HL-60 (cell line): ENCODE measurements around the gene WDR5B.

ENCODE experiments used
- DNase-seq, 2 experiments: peaks; one replicate each; pipeline ENCODE4 v3.0.0-alpha.2; 2010 to 2020; ENCODE audit warnings: low read depth in 1 of 2, low spot score in 1 of 2
- H3K27ac ChIP-seq: fragments of 250-450 bp; sonication (Bioruptor Pico); replicated peaks from 2 replicates; pipeline ENCODE4 v1.5.1; 2020; ENCODE audit warnings: mild to moderate bottlenecking, moderate library complexity
- H3K27me3 ChIP-seq: fragments of 250-450 bp; sonication (Bioruptor Pico); 2 replicates; pipeline ENCODE4 v1.5.1; 2021; ENCODE audit warnings: mild to moderate bottlenecking, moderate library complexity; ENCODE audit not compliant: insufficient read depth, poor library complexity, severe bottlenecking
- H3K4me3 ChIP-seq: replicated peaks from 2 replicates; pipeline ENCODE4 v1.5.1; 2011; ENCODE audit warnings: mild to moderate bottlenecking, control low read depth, low read length; ENCODE audit not compliant: insufficient read depth
- GABPA ChIP-seq: IDR thresholded peaks from 2 replicates; pipeline ENCODE4 v1.6.1; 2012; ENCODE audit warnings: low read depth
- POLR2AphosphoS5 ChIP-seq: IDR thresholded peaks from 2 replicates; pipeline ENCODE4 v1.6.1; 2012; ENCODE audit warnings: low read depth
- SPI1 ChIP-seq: IDR thresholded peaks from 2 replicates; pipeline ENCODE4 v1.6.1; 2012; ENCODE audit warnings: low read depth, mild to moderate bottlenecking, borderline replicate concordance
- TF ChIP-seq, protein P1 (sequence below): IDR thresholded peaks from one replicate; pipeline ENCODE4 v1.5.1; 2011; ENCODE audit warnings: low read length, control low read depth, inconsistent platforms; ENCODE audit not compliant: insufficient read depth
- TF ChIP-seq, protein P2 (sequence below): IDR thresholded peaks from 2 replicates; pipeline ENCODE4 v1.6.1; 2012; ENCODE audit warnings: low read depth; ENCODE audit not compliant: insufficient replicate concordance

The WDR5B gene

DNA sequence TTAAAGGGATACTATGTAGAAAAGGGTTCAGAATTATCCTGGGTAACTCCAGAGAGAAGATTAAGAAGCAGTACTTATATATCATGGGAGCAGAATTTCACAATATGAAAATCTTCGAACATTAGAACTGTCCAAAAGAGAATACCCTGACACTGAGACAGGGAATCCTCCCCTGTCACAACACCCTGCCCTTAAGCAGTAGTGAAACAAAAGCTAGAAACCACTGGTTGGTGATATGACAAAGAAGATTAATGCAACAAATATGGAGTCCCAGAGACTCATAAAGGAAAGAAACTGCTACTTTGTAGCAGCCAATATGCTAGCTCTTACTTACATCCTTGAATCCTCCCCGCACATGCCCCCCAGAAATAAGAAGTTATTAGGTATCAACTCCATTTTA, 51.4 kb downstream of the WDR5B start:
- no peak overlapping the region for H3K27ac ChIP-seq

More for the DNA sequence above, 51.4 kb downstream of the WDR5B start:
- TF ChIP-seq POLR2AphosphoS5 (no peak), GABPA (no peak), SPI1 (no peak)
- TF ChIP-seq, protein P1, sequence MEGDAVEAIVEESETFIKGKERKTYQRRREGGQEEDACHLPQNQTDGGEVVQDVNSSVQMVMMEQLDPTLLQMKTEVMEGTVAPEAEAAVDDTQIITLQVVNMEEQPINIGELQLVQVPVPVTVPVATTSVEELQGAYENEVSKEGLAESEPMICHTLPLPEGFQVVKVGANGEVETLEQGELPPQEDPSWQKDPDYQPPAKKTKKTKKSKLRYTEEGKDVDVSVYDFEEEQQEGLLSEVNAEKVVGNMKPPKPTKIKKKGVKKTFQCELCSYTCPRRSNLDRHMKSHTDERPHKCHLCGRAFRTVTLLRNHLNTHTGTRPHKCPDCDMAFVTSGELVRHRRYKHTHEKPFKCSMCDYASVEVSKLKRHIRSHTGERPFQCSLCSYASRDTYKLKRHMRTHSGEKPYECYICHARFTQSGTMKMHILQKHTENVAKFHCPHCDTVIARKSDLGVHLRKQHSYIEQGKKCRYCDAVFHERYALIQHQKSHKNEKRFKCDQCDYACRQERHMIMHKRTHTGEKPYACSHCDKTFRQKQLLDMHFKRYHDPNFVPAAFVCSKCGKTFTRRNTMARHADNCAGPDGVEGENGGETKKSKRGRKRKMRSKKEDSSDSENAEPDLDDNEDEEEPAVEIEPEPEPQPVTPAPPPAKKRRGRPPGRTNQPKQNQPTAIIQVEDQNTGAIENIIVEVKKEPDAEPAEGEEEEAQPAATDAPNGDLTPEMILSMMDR, result no peak
- TF ChIP-seq, protein P2, sequence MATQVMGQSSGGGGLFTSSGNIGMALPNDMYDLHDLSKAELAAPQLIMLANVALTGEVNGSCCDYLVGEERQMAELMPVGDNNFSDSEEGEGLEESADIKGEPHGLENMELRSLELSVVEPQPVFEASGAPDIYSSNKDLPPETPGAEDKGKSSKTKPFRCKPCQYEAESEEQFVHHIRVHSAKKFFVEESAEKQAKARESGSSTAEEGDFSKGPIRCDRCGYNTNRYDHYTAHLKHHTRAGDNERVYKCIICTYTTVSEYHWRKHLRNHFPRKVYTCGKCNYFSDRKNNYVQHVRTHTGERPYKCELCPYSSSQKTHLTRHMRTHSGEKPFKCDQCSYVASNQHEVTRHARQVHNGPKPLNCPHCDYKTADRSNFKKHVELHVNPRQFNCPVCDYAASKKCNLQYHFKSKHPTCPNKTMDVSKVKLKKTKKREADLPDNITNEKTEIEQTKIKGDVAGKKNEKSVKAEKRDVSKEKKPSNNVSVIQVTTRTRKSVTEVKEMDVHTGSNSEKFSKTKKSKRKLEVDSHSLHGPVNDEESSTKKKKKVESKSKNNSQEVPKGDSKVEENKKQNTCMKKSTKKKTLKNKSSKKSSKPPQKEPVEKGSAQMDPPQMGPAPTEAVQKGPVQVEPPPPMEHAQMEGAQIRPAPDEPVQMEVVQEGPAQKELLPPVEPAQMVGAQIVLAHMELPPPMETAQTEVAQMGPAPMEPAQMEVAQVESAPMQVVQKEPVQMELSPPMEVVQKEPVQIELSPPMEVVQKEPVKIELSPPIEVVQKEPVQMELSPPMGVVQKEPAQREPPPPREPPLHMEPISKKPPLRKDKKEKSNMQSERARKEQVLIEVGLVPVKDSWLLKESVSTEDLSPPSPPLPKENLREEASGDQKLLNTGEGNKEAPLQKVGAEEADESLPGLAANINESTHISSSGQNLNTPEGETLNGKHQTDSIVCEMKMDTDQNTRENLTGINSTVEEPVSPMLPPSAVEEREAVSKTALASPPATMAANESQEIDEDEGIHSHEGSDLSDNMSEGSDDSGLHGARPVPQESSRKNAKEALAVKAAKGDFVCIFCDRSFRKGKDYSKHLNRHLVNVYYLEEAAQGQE, result no peak
- no peaks in the 10 kb centered on the region for H3K27me3 ChIP-seq
- DNase-seq, result no peak
- H3K4me3 ChIP-seq, result no peak overlapping the region
